GM18499 (cell line): Measurements from ENCODE around the gene KCNJ11.
"Not testable (repeated sequence)": the region's sequence is repeated elsewhere in the genome, so short reads cannot be mapped to it uniquely, and the experiment has no call there.

Experiments used
- ATAC-seq: cut with Tn5 transposase; IDR thresholded peaks from one replicate; pipeline ENCODE4 v1.9.1; 2021; ENCODE audit warnings: moderate number of reproducible peaks; ENCODE audit not compliant: insufficient read depth, unreplicated experiment

Gene KCNJ11

DNA sequence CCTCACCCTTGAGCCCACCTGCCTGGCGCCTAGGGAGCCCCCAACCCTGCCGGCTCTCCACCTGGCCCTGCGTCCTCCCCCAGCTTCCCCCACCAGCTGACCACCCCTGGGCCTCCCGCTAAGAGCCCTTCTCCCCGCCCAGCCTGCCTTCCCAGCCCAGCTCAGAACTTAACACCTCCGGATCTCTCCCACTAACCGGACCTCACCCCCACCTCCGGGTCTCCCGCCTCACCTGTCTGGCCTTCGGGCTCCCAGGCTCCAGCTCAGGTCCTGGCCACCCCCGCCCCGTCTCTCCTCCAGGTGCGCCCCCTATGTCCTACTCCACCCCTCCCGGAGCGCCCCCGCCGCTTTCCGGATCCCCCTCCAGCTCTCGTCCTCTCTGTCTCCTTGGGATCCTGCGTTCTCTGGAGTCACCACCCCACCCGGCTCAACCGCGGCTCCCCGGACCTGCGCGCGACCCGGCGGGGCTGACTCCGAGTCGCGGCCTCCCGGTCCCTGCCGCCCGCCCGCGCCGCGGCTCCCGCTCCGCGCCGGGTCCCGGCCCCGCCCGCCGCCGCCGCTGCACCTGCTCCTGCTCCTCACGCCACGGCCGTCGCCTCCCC lies at the start of gene KCNJ11:
TSS of gene KCNJ11 (minus strand) at position 51 of the 602 bp plus-strand sequence. CDS start 568 bp downstream, outside the sequence.
- no peak for ATAC-seq

DNA sequence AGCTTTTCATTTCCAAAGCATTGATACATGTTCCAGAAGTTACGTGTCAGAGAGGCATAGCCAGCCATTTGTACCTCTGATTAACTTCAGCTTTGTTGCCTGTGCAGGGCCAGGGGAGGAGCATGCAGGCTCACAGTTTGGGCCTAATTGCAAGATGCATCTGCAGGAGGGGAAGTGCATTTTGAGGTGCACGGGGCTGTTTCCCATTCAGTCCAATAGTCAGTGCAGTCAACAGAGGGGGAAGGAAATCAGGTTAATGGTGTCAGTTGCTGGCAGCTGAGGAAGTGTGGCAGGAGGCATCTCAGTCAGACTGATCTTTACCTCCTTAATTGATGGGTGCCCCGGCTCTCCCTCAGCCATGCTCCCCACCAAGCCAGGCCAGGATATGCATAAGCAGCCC lies 48.9 kb upstream of the KCNJ11 start:
- no peak for ATAC-seq

DNA sequence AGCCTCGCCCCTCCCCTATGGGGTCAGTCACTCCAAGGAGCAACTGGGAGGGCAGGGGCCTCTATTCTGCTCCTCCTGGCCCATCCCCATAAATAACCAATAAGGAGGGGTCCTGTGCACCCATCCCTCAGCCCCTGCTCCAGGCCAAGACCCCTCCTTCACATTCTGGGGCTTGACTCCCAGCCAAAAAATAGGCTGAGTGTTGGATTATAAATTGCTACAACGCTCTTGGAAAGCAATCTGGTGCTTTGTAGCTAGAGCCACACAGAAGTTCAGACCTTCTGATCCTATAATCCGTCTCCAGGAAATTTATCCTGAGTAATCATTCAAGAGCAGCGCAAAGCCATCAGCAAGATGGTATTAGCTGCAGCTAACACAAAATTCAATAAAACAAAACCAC lies 45.6 kb upstream of the KCNJ11 start:
- ATAC-seq: no peak

- no peak for ATAC-seq
Observed at GRCh38 chr11:17432002-17432401, 43.5 kb upstream of the KCNJ11 start.

GRCh38 chr11:17431139-17431538 lies 42.7 kb upstream of the KCNJ11 start:
- no peak for ATAC-seq

DNA sequence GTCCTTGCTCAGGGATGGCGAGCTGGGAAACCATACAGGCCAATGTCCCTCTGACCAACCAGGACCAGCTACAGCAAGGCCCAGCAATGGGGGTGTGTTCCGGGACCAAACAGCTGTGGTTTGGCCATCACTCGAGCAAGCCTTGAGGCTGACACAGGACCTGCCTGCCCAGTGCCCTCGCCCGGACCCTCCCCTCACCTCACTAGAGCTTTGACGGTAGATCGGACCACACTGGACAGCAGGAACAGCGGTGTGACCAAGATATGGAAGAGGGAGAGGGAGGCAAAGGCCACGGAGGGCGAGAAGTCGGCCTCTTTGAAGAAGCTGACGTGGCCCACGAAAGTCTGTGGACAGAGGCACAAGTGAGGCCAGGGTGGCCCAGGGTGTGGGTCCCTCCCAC lies 42.2 kb upstream of the KCNJ11 start:
- no peak for ATAC-seq

DNA sequence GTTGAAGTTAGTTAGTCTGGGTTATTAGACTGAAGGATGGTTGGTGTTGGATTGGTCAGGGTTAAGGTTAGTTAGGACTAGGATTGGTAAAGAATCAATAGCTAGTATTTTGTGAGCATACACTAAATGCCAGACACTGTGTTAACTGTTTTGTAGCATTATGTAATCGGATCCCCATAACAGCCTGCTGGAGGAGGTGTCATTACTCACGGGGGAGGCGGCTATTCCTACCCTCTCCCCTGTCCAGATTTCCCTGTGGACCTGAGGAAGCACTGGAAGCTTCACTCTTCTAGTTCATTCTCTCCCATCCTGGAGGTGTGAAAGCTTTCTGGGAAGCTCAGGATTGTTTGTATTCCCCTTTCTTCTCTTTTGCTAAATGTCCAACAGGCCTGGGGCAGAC lies 40.5 kb upstream of the KCNJ11 start:
- no peak for ATAC-seq

DNA sequence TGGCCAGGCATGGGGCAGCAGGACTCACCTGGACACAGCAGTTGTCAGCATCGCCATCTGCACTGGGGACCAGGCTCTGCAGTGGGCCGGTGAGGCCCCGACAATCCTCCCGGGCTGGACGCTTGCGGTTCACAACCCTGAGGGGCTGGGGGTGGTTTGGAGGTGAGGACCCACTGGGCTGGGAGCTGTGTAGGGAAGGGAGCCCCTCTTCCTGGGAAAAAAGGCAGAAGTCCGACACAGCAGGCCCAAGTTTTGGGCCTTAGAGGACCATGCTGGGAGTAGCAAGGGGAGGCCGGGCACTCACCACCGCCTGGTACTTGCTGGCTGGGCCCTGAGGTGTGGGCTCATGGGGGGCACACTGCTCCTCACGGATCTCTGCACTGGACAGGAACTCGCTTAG lies 39.8 kb upstream of the KCNJ11 start:
- ATAC-seq: no peak

GRCh38 chr11:17426233-17426632 lies 37.8 kb upstream of the KCNJ11 start:
- not testable (repeated sequence) for ATAC-seq

- no peak for ATAC-seq
Observed at GRCh38 chr11:17423533-17424310, 35.3 kb upstream of the KCNJ11 start.

DNA sequence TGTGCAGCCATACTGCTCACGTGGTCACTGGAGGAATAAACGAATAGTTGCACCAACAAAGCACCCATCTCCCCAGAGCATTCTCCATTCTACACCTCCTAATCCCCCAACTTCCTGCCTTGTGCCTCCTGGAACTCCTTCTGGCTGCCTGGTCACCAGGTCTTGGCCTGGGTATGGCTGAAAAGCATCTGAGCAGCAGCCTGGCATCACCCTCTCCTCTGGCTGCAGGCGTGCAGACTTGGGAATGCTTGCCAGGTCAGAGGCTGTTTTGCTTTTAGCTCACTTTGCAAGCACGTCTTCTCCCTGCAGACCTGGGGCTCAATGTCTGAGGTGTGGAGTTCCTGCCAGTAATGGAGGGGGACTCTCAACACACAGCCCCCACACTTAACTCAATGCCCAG lies 33.3 kb upstream of the KCNJ11 start:
- ATAC-seq: no peak

DNA sequence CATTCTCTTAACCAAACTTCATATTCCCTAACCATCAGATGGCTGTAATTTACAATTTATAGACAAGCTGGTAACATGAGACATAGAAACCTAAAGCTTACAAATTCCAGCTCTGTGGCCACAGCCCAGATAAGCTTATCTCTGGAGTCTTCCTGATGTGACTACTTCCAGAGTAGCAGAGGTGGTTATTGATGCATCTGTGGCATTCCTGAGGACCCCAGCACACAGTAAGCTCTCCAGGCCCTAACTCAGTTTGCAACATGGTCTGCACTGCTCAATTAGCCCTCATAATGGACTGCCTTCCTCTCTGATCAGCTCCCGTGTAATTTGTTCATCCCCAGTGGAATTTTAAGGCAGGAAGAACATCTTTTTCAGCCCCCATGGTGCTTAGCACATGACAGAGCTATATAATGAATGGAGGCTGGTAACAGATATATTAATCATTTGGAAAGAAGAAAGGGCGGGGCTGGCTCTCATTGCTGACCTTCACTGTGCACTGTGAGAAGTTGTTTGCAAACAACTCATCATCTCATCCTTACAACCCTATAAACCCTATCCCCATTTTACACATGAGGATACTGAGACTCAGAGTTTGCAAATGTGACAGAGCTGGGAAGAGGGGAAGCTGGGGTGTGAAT lies 30.1 kb upstream of the KCNJ11 start:
- no peak for ATAC-seq

DNA sequence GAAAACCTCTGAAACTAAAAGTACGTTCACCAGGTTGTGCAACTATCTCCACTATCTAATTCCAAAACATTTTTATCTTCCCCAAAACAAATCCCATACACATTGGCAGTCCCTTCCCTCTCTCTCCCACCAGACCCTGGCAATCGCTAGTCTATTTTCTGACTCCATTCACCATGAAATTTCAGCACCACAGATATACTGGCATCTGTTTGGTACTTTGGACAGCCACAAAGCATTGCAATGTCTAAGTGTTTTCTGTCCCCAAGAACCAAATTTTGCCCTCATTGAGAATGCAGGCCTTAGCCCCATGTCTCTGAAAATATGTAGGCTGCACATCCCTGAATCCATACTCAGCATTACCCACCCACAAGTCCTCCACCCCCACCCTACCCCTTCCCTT lies 28.0 kb upstream of the KCNJ11 start:
- no peak for ATAC-seq

DNA sequence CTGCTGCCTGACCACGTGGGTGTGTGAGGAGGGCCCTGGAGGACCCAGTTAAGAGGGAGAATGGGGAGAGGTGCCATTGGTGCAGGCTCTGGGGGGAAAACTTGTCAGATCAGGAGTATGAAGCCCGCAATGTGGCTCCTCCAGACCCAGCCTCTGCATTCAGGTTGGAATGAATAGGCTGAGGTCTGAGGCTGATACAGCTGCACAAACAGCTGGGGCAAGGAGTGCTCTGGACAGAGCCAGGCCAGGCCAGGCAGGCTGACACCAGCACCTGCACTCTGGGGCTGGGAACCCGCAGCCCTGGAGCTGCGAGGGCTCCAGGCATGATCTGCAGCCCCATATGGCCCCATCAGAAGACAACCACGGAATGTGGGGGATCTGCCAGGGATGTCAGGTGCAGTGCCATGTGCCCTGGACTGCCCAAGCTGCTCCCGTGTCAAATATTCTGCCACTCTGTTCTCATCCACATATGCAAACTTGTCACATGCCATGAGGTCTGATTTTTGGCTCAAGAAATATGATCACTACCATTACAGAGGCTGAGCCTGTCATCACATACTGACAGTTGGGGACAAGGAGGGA lies 27.2 kb upstream of the KCNJ11 start:
- no peak for ATAC-seq

DNA sequence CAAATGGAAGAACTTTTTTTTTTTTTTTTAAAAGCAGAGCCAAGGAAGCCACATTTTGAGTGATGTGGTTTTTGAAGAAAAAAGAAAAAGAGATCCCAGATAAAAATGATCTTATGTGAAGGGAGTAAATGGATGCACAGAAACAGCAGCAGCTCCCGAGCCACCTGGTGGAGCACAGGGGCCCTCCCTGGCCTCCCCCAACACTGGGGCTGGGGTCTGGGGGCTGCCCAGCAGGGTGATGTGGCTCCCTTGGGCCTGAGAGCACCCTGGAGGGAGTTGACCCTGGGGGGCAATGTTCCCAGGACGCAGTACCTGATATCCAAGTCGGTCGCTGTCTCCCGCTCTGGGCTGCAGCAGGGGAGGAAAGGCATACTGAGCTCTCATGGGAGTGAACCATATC lies 26.5 kb upstream of the KCNJ11 start:
- ATAC-seq: no peak

DNA sequence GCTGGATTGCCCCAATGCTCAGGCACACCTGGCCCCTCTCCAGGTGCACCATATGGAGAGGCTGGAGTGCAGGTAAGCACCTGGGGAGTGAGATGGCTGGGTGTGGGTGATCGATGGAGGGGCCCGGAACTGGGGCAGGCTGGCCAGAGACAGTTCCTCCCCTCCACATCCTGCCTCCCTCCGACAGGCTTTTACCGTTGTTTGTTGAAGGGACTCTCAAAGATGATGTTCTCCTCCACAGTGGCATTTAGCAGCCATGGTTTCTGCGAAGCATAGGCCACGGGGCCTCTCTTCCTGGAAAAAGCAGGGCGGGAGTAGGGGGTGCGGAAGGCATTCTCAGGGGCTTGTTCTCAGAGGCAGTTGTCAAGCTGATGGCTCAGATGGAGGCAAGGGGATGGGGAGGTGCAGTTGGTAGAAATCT lies 25.9 kb upstream of the KCNJ11 start:
- no peak for ATAC-seq

- no peak for ATAC-seq
Observed at GRCh38 chr11:17413414-17414316, 25.2 kb upstream of the KCNJ11 start.

- no peak for ATAC-seq
Observed at GRCh38 chr11:17412488-17413180, 24.2 kb upstream of the KCNJ11 start.

DNA sequence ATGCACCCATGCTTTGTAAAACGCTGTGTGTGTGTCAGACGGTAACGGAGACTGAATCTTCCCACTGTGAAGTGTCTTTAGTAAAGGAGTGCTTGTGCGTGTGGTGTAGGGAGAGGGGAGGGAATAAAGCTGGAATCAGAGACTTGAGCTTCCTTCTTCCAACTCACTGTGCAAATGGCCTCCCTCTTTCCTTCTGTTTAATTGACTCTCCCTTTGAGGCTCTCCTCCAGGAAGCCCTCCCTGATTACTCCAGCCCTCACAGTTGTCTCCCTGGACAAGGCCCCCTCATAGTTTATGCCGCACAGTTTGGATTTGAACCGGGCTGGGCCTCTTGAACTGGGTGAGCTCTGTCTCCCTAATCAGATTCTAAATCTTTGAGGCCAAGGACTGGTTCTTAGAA lies 23.0 kb upstream of the KCNJ11 start:
- no peak for ATAC-seq
